NCI-H1092 treated with DMSO at 0.1 percent for 48 hours (cell line): ENCODE measurements around the gene DPYD.

Source experiments
- DNase-seq: peaks from one replicate; lab custom pipeline; 2025; lab: John Stamatoyannopoulos, UW

The DPYD gene

DNA sequence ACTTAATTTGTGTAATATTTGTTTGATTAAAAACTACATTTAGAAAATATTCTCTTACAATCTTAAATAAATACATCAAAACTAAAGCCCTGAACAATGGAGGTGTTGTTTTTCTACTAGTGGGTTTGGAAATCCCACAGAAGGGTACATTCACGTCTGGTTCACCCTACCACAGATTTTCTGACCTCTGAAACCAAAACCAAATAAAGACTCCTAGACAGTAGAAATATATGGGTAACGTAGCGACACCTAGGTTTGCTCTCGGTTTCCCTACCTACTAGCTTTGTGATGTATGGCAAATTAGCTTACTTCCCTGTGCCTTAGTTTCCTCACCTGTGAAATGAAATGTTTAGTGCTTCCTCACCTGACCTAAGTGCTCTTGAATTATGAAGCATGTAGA lies 312.6 kb downstream of the DPYD start:
- no peak for DNase-seq

DNA sequence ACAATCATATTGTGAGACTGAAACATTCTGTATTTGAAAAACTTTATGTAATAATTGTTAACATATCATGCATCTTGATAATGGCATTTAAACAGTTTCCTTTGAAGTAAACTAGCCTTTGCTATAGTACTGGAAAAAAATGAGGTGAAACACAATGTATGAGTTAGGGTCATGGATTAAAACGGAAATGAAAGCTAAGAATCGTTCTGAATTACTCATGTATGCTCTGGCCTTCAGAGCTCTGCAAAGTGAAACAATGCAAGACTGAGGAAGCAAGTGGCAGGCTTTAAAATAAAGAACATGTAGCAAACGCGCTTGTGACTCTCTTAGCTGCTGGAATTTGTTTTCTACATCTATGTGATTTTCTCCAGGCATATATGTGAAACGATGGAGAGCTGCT lies 317.1 kb downstream of the DPYD start:
- no peak for DNase-seq

DNA sequence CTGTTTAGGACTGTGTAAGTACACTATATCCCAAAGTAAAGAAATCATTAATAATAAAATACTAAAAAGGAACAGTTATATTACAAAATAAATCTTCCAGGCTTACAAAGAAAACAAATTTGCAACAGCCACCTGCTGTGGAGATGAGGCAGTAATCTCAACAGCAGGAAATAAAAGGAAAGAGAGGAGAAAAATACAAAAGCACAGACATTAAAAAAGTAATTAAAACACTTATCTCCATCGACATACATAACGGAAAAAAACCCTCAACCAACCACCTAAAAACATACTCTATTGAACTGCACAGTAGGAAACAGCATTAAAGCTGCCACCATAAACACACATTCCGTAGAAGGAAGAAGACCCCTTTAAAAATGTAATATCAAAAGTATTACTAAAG lies 317.6 kb downstream of the DPYD start:
- no peak for DNase-seq

DNA sequence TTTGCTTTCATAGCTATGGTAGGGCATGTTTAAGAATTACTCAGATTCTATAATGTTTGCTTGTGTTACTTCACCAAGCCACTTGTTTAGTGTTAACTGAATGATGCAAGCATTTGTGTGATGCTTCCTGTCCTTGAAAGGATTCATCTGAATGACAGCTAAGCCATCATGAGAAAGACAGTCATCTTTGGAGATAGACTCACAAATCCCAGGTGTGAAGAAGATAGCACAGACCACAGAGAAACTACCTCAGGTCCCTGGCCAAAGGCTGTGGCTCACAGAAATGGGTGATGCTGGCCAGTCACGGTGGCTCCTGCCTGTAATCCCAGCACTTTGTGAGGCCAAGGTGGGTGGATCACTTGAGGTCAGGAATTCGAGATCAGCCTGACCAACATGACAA lies 321.4 kb downstream of the DPYD start:
- no peak for DNase-seq

DNA sequence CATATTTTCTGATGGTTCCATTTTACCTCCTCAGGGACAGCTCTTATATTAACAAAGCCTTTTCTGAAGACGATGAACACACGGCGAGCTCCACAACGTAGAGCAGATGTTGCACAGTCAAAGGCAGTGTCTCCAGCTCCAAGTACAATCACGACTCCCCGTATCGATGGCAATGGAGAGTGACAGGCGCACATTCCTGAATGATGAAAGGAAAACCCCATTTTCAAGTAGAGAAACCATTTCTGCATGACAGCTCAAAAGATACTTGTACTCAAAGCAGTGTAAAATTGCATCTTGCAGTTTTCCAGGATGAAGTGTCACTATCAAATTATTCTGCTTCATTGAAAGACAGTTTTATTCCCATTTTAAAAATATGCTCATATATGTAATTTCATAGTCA lies 327.6 kb downstream of the DPYD start:
- DNase-seq, result no peak

DNA sequence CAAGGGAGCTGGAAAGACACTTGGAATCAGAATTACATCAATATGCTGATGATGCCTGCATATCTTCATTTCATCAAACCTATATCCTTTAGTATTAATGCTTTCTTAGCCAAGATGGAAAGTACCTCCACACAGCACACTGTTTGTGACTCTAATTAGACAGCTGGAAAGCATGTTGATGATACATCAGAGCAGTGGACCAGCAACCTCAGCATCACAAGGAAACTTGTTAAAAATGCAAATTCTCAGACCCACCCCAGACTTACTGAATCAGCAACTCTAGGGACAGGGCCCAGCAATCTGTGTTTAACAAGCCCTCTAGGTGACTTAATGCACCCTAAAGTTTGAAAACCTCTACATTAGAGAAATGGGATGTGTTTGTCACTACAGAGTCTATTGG lies 332.1 kb downstream of the DPYD start:
- no peak for DNase-seq

DNA sequence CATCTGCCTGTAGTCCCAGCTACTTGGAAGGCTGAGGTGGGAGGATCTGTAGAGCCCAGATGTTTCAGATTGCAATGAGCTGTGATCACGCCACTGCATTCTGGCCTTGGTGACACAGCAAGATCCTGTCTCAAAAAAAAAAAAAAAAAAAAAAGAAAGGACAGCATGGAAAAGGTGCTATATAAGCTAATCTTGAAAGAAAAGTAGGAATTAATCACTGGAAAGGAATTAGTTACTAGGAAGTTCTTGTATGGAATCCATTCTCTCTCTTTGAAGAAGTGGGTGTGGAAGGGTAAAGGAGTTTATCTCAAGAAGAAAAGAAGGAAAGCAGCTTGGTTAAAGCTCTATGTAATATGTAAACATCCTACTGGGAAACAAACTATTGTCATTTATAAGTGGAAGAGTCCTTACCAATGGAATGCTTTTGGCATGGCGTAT lies 339.2 kb downstream of the DPYD start:
- DNase-seq, result no peak

DNA sequence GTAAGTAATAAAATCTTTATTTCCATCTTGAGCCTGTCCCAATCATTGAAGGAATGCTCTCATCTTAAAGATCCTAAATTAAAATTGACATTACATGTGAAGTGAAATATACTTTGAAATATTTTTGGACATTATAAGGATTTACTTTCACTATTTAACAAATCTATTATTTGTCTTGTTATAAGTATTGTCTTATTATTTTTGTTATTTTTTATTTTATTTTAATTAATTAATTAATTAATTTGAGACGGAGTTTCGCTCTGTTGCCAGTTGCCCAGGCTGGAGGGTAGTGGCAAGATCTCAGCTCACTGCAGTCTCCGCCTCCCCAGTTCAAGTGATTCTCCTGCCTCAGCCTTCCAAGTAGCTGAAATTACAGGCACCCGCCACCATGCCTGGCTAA lies 343.2 kb downstream of the DPYD start:
- no peak for DNase-seq

DNA sequence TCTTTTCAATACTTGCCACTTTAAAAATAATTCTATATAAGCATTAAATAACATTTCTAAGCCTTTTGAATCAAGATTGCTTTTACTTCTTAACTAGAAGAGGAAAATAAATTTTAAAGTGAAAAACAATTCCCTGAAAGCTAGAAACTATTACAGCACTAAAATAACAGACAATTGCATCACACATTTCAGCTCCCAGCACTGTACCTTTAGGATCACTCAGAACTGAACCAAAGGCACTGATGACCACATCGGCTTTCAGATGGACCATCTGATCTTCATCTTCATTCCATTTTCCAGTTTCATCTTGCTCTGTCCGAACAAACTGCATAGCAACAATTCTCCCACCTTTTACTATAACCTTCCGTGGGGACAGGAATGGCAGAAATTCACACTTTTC lies 347.3 kb downstream of the DPYD start:
- DNase-seq, result no peak

DNA sequence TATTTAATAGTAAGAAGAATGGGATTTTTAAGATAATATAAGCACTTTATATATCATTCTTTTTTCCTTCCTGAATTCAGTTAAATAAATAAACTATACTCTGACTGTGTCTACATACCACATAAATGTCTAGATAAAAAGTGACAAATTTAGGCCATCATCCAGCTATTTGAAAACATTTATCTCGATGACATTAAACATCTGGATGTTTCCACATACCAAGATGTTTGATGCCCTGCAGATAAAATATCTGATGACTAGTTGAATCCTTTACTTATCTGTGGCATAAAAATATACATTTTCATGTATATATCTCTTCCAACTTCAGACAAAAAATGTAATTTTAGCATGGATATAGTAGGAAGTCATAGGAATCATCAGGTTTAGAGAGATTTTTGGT lies 348.3 kb downstream of the DPYD start:
- no peak for DNase-seq

DNA sequence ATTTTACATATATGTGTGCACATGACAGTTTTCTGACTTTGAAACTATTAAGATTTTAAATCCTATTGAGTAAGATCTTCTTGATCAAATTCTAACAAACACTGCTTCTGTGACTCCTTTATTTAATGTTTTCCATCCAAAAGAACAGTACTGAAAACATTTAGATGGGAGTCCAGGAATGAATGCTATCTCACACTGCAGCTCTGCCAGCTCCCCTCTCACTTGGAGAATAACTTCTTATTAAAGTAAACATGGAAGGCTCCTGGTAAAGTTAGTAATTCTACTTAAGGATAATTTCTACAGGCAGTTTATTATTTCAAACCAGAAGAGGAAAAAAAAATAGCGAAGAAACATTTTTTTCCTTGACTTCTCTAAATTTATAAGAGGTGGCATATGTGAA lies 349.1 kb downstream of the DPYD start:
- no peak for DNase-seq

DNA sequence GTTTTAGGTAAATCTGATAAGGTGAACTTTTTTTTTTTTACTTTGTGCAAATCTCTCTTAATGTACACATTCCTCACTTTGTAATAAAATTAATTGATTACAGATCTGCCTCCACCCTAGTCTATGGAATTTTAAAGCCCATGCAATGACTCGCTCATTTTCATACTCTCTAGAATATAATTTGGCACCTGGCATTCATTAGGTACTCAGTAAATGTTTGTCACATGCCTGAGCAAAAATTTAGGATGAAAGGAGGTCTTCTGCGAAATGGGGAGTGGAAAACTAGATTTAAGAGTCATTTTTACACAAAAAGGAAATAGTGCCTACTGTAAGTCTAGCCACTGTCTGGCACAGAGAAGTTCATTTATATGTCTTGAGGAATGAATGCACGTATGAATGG lies 350.1 kb downstream of the DPYD start:
- DNase-seq, result no peak

DNA sequence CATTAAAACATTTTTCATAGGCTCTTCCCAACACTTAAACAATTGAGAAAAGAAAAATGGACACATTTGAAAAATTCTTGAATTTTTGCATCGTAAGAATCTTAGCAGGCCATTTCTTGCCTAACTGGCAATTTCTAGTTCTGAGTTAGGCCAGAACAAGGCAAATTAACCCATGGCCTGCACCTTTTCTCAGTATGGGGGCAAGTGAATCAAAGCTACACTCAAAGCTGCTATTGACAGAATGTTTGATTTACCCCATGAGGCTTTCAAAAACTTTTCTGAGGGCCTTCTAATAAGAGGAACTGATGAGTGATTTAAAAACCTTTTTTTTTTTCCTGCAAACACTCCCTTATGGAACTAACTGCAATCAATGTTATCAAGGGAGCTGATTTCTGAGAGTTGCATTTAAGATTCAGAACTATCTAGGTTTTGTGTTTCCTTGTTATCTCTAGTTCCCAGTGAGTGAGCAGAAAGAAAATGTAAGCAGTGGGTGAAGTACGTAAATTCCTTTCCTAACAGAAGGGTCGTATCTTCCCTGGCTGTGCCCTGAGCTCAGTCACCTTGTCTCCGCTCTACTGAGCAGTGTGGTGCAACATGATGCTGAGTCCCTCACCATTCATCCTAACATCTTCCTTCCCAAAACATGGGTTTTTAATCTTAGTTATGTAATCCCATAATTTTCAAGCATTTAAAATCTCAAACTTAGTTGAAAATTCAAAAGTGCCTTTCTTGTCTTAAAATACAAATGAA lies 353.7 kb downstream of the DPYD start:
- no peak for DNase-seq

DNA sequence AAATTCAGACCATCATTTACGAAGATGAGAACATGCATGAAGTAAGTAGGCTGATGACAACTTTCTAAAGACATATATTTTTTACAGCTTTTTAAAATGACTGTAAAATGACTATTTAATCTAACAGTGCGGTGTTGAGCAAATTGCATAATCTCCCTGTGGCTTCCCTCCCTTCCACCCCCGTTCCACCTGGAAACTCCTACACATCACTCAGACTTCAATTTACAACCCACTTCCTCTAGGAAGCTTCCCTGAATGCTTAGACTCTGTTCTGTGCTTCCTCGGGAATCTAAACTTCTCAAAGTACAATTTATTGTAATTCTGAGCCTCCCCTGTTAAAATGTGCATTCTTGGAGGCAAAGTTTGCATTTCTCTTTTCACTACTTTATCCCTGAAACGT lies 354.9 kb downstream of the DPYD start:
- no peak for DNase-seq

DNA sequence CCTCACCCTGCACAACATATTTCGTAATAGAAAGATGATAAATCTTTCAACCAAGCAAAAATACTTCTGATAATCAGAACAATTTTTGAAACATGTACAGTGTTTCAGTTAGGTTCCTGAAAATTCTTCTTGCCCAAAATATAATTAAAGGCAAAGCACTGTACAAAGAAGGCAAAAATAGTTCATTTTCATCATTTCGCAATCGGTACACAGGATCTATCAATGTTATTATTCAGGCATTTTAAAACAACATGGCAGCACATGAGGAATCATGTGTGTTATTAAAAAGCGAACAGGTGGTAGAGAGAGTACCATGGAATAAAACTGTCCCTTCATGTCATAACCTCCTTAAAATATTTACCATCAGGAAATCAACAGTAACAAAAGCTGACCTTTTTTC lies 356.9 kb downstream of the DPYD start:
- DNase-seq, result no peak

DNA sequence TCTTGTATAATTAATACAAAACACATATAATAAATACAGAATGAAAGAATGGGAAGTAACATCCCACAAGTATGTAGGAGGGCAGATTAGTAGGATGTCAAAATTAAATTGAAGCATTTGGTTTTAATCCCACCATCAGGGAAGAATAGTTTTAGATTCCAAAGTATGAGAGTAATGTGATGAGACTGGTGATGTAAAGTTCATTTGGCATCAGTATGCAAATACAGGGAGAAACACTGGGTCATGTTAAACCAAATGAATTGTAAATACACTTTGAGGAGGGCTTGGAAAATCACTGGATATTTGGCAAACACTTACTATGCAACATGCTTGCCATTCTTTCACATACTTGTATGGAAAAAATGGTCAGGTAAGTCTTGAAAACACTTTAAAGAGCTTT lies 358.8 kb downstream of the DPYD start:
- DNase-seq, result no peak

DNA sequence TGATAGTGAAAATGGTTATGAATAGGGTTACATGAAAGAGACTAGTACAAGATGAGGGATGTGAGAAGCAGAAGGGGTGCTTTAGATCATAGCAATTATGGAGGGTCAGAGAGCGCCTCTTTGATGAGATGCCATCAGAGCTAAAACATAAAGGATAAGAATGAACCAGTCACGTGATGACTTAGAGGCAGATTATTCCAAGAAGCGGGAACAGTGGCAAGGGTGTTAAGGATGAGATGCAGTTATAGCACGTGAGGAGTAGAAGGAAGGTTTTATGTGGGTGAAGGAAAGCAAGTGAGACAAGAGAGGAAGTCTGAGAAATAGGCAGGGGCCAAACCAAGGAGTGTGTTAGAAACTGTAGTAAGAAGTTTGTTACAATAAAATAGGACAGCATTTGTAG lies 360.1 kb downstream of the DPYD start:
- DNase-seq, result no peak

DNA sequence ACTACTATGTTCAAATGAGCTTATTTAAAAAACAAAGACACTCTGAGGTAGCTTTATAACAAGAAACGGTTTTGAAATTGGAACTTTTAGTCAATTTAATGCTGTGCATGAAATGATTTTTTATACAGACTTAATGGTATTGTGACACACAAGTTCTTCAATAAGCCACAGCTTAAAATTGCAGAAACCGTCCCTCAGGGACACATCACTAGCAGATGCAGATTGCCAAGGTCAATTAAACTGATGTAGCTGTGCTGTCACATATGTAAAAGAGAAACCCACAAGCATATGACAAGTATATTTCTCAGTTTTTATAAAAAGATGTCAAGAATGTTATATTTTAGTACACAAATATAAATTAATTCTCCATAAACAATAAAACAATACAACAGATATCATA lies 366.9 kb downstream of the DPYD start:
- DNase-seq, result no peak

DNA sequence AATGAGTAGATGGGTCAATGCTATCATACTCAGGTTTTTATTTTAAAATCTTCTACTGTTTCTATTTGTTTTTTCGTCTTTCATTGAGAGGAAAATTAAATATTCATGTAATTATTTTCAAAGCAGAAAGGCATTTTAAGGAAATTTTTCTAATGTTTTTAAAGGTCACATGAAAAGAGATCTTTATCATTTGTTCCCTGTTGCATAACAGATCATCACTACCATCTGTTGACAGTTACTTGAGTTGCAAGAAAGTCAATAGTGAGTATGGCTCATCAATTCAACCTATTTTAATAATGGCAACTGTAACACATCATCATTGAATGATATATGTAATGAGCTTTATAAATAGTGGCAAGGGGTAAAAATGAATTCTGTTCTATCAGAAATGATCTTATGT lies 369.7 kb downstream of the DPYD start:
- no peak for DNase-seq

DNA sequence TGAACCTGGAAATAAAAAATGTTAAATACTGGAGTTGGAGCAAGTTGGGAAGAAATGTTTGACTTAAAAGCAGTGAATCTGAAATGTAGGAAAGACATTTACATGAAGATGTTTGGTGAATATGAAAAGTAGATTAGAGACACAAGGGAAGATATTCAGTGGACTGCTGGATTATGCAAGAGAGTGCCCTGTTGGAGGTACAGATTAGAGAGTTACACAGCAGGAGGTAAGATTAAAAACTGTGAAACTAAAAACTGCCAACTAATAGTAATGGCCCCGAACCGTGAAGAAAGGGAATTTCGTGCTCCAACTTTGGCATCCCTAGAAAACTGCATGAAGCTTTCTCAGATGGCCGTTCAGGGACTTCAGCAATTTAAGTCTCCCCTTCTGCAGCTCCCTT lies 375.4 kb downstream of the DPYD start:
- DNase-seq, result no peak

DNA sequence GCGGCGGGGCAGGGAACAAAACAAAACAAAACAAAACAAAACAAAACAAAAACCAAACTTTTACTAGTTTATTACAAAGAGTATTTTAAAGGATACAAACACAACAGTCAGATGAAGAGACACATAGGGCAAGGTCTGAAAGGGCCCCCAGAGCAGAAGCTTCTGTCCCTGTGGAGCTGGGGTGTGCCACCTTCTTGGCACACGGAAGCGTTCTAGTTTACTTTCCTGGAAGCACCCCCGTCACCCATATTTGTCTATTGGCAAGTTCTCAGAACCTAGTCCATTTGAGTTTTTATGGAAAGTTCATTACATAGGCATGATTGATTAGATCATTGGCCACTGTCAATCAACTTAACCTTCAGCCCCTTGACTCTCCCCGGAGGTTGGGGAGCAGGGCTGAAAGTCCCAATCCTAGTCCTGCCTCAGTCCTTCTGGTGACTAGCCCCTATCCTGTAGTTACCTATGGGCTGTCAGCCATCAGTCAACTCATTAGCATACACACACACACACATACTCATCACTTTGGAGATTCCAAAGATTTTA lies 380.4 kb downstream of the DPYD start:
- DNase-seq, result no peak

DNA sequence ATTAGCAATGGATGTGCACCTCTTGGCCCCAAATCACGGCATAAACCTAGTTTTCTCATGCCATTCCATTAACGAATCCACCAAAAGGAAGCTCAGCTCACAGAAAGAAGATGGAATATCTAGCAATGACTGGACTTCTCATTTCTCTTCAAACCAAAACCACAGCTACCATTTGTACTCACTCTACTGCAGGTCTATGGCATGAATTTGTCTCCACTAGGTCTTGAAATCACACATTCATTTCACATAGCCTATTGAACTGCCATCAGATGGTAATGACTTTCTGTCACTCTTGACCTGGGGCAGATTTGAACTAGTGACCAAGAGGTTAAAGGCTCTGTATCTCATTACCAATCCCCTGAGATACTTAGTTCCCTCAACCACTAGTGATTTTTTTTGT lies 382.7 kb downstream of the DPYD start:
- DNase-seq, result no peak

DNA sequence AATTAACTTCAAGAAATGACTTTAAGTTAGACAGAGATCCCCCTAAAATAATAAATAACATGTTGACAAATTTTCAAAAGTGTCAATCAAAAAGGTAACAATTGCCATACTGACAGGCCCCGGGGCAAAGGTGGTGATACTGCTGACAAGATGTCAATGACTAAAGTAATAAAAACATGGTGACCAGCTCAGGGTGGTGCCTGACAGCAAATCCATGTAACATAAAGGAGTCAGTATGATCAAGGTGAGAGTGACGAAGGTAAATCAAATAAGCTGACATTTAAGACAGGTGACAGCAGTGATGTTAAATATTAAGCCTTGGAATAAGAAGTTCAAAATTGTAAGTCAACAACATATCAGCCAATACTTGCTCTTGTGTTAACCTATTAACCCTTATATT lies 387.5 kb downstream of the DPYD start:
- DNase-seq, result no peak

DNA sequence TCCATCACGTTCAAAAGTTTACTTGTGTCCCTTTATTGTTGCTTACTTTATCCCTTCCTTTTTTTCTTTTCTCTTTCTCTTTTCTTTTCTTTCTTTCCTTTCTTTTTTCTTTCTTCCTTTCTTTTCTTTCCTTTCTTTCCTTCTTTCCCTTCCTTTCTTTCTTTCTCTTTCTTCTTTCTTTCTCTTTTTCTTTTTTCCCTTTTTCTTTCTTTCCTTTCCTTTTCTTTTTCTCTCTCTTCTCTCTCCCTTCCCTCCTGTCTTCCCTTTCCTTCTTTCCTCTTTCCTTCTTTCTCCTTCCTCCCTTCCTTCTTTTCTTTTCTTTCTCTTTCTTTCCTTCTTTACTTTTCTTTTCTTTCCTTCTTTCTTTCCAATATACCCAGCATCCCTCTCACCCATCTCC lies 391.2 kb downstream of the DPYD start:
- DNase-seq, result no peak
